Glutamatergic neuron (in vitro differentiated cells): ENCODE data around the gene LSM7. TPM values are rescaled to one million over a fixed set of nuclear protein-coding genes. Genes with fewer than 3 reads are reported as not detected.
A peak's percentile ranks its signal among the peaks of the same experiment; 100 is the strongest.

Source experiments
- DNase-seq: peaks from one replicate; pipeline ENCODE4 v3.0.0; 2022
- H3K27ac Mint-ChIP-seq: one replicate; pipeline ENCODE4 v1.8.0; 2020; ENCODE audit warnings: mild to moderate bottlenecking, mixed read lengths, inconsistent platforms; ENCODE audit not compliant: unreplicated experiment
- H3K27me3 Mint-ChIP-seq: one replicate; pipeline ENCODE4 v1.8.0; 2020; ENCODE audit warnings: mild to moderate bottlenecking, moderate library complexity, mixed read lengths, inconsistent platforms; ENCODE audit not compliant: unreplicated experiment
- H3K36me3 Mint-ChIP-seq: one replicate; pipeline ENCODE4 v1.8.0; 2020; ENCODE audit warnings: mild to moderate bottlenecking, mixed read lengths, inconsistent platforms; ENCODE audit not compliant: unreplicated experiment
- H3K4me1 Mint-ChIP-seq: one replicate; pipeline ENCODE4 v1.8.0; 2020; ENCODE audit warnings: mild to moderate bottlenecking, low read depth, mixed read lengths, inconsistent platforms; ENCODE audit not compliant: unreplicated experiment
- H3K4me3 Mint-ChIP-seq: one replicate; pipeline ENCODE4 v1.8.0; 2020; ENCODE audit warnings: mild to moderate bottlenecking, mixed read lengths, inconsistent platforms; ENCODE audit not compliant: unreplicated experiment
- H3K9me3 Mint-ChIP-seq: one replicate; pipeline ENCODE4 v1.8.0; 2020; ENCODE audit warnings: mild to moderate bottlenecking, moderate library complexity, mixed read lengths, inconsistent platforms; ENCODE audit not compliant: unreplicated experiment
- CTCF ChIP-seq: fragments of 200-600 bp; sonication (generic); IDR thresholded peaks from one replicate; pipeline ENCODE4 v1.5.0; 2021; ENCODE audit not compliant: partially characterized antibody, unreplicated experiment
- total RNA-seq: library from RNA; stranded (reverse); fragmentation: NEBNext Ultra II Directional; extraction: Animal tissue kit (Norgen Biotek cat#: 25700); gene quantifications from one replicate; pipeline ENCODE4 v1.2.1, GENCODE V29; 2021; ENCODE audit not compliant: unreplicated experiment

LSM7 gene
- total RNA-seq, 1 donor from 2014 or later = 105 TPM

DNA sequence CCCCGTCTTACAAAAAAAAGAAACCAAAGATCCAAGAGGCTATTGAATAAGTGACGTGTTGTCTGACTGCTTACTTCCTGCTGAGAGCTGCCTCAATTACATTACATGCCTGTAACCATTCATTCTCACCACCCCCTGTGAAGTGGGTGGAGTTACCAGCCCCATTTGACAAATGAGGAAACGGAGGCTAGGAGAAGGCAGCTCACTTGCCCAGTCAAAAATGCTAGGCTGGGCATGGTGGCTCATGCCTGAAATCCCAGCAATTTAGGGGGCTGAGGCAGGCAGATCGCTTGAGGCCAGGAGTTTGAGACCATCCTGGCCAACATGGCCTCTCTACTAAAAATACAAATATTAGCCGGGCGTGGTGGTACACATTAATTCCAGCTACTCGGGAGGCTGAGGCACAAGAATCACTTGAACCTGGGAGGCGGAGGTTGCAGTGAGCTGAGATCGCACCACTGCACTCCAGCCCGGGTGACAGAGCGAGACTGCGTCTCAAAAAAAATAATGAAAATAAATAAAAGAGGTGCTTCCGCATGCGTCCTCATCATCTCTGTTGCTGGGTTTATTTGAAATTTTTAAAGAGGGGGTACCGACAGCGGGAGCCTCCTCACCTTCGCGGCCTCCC, 499 bp downstream of the LSM7 start:
- peaks cover 36% of the 10 kb centered on the region for H3K27me3 Mint-ChIP-seq
- H3K27ac Mint-ChIP-seq = peak overlapping the region; percentile 93
- TF ChIP-seq CTCF = no peak
- peak overlapping the region; percentile 99 for H3K4me3 Mint-ChIP-seq
- peaks cover 45% of the 10 kb centered on the region for H3K4me1 Mint-ChIP-seq
- H3K9me3 Mint-ChIP-seq = peaks cover 49% of the 10 kb centered on the region
- peak; percentile 14 for DNase-seq
- no peaks in the 10 kb centered on the region for H3K36me3 Mint-ChIP-seq

GRCh38 chr19:2326699-2327360, 1.6 kb downstream of the LSM7 start:
- no peak for DNase-seq
- Mint-ChIP-seq H3K36me3 (no peaks in the 10 kb centered on the region), H3K27ac (peak overlapping the region; percentile 49), H3K4me3 (peak overlapping the region; percentile 99), H3K4me1 (peaks cover 44% of the 10 kb centered on the region), H3K9me3 (peaks cover 43% of the 10 kb centered on the region), H3K27me3 (peaks cover 29% of the 10 kb centered on the region)
- no peak for TF ChIP-seq CTCF

DNA sequence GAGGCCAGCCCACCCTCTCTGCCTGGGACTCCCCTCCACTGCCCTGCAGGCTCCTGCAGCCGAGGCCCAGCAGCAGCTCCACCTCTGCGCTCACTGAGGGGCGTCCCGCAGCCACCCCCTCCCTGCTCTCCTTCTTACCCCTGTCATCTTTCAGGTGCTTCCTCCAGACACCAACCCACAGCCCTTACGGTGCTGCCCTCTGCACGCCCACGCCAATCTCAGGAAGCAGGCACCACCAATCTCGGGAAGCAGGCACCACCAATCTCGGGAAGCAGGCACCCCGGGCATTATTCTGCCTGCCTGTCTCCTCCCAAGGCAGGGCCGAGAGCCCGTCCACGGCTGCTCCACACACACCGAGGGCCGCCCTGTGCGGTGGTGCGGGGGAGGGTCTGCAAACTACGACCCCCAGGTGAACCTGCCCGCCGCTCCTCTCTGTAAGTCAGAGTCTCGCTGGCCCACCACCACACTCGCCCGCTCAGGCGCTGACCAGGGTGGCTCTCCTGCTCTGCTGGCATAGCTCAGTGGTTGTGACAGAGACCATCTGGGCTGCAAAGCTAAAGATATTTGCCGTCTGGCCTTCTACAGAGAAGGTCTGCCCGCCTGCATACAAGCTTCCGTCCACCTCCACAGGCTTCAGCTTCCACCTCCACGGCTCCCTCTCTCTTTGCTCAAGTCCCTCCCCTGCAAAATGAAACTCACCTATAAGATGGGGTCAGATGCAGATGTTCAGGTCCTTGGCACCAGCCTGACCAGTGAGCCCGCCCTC, 2.9 kb downstream of the LSM7 start:
- Mint-ChIP-seq H3K27ac (peak overlapping the region; percentile 49), H3K27me3 (peaks cover 24% of the 10 kb centered on the region), H3K9me3 (peaks cover 35% of the 10 kb centered on the region), H3K36me3 (no peaks in the 10 kb centered on the region), H3K4me3 (peak overlapping the region; percentile 71), H3K4me1 (peaks cover 36% of the 10 kb centered on the region)
- no peak for TF ChIP-seq CTCF
- peak; percentile 29 for DNase-seq

- no peak for TF ChIP-seq CTCF
- peak; percentile 75 for DNase-seq
- Mint-ChIP-seq H3K27ac (peak overlapping the region; percentile 98), H3K4me1 (peaks cover 29% of the 10 kb centered on the region), H3K36me3 (no peaks in the 10 kb centered on the region), H3K4me3 (peak overlapping the region; percentile 78), H3K9me3 (peaks cover 30% of the 10 kb centered on the region), H3K27me3 (peaks cover 20% of the 10 kb centered on the region)
These were observed 4.0 kb downstream of the LSM7 start for GRCh38 chr19:2324220-2324948.
